Suprapubic skin (tissue), 4 donors: ENCODE measurements around the gene CMSS1.

ENCODE experiments used
- CTCF ChIP-seq, 2 donors: fragments of 200-600 bp in 1 of 2; fragments of 450-650 bp in 1 of 2; sonication (generic) in 1 of 2; IDR thresholded peaks; one replicate each; pipeline ENCODE4 v1.5.1; 2016 to 2019; ENCODE audit warnings: antibody characterized with exemption in 2 of 2, mild to moderate bottlenecking in 1 of 2, moderate library complexity in 1 of 2
- POLR2A ChIP-seq, 2 donors: fragments of 450-650 bp; IDR thresholded peaks; one replicate each; pipeline ENCODE4 v1.6.1; 2017; ENCODE audit warnings: antibody characterized with exemption in 2 of 2, mild to moderate bottlenecking in 2 of 2, moderate library complexity in 2 of 2
- POLR2AphosphoS5 ChIP-seq, 3 donors: sonication (generic); formaldehyde crosslinking; IDR thresholded peaks; one replicate each; pipeline ENCODE4 v1.6.1; 2017; ENCODE audit warnings: antibody characterized with exemption in 3 of 3

- TF ChIP-seq CTCF (IDR thresholded peaks at IDR 0.05) (no peak), POLR2AphosphoS5 (IDR thresholded peaks at IDR 0.05) (no peak), POLR2A (IDR thresholded peaks at IDR 0.05) (no peak)
Measured at GRCh38 chr3:100151024-100151707, 333.5 kb downstream of the CMSS1 start.
